Pancreas (tissue), 10 donors: Measurements from ENCODE around the gene S100A8. TPM values are rescaled to one million over a fixed set of nuclear protein-coding genes. Genes with fewer than 3 reads are reported as not detected.
A peak's percentile ranks its signal among the peaks of the same experiment; 100 is the strongest.

Experiments
- ATAC-seq, 4 donors: fragments of 200-7000 bp; cut with Tn5 transposase; one replicate each; pipeline versions ENCODE4 v1.8.0 to v1.9.1; 2020; ENCODE audit warnings: mild to moderate bottlenecking in 4 of 4, moderate library complexity in 4 of 4
- DNase-seq, 6 donors: peaks; one replicate each; pipeline ENCODE4 v3.0.0-alpha.2; 2020
- FAIRE-seq: peaks from 2 replicates; lab custom pipeline; 2012; peaks lifted over from hg19 to GRCh38; lab: Jason Lieb, UNC
- H3K27ac ChIP-seq, 4 donors: fragments of 200-600 bp; sonication (generic); 1 replicate in 3 of 4; 2 replicates in 1 of 4; pipeline versions ENCODE4 v1.5.0 to v1.8.0; 2020
- H3K27me3 ChIP-seq, 4 donors: fragments of 200-600 bp; one replicate each; pipeline ENCODE4 v1.8.0; 2021
- H3K36me3 ChIP-seq, 3 donors: fragments of 200-600 bp; sonication (generic) in 1 of 3; one replicate each; pipeline versions ENCODE4 v1.5.0 to v1.8.0; 2020 to 2021
- H3K4me1 ChIP-seq, 3 donors: fragments of 200-600 bp; one replicate each; pipeline ENCODE4 v1.8.0; 2021
- H3K4me3 ChIP-seq, 4 donors: fragments of 200-600 bp; sonication (generic) in 2 of 4; one replicate each; pipeline versions ENCODE4 v1.5.0 to v1.8.0; 2020 to 2021
- H3K9me3 ChIP-seq, 4 donors: fragments of 200-600 bp; one replicate each; pipeline ENCODE4 v1.8.0; 2021
- CTCF ChIP-seq, 4 donors: fragments of 200-600 bp; sonication (generic) in 3 of 4; IDR thresholded peaks; one replicate each; pipeline versions ENCODE4 v1.5.0 to v1.8.0; 2021; ENCODE audit warnings: antibody characterized with exemption in 4 of 4
- WGBS, 2 donors: extraction: QIAGEN DNeasy Blood & Tissue Kit; methylation state at CpG; one replicate each; pipeline ENCODE4 v1.1.7; 2013; 5-methylcytosine and 5-hydroxymethylcytosine counted together
- intact Hi-C, 3 donors: fragments of 100-400 bp; cut with DNase I; formaldehyde crosslinking; loops; one replicate each; pipeline versions ENCODE4 v1.11.1 to v1.14.2; 2022
- polyA plus RNA-seq, 2 donors: library from polyadenylated mRNA; stranded (reverse); fragments of 200-250 nt; gene quantifications; one replicate each; pipeline ENCODE4 v1.2.3, GENCODE V29; 2013
- total RNA-seq, 6 donors: library from RNA; stranded (reverse); fragmentation: NEBNext Ultra II Directional in 4 of 6; extraction: Animal tissue kit (Norgen Biotek cat#: 25700) in 4 of 6; gene quantifications; one replicate each; pipeline versions ENCODE4 v1.2.1 to v1.2.4, GENCODE V29; 2021 to 2023
- donor health status: healthy with polysubstance abuse.
- donor health status: DM: no; HTN: no; CAD: no; lungs with moderate emphysema.
- donor health status: DM: no; HTN: no; CAD: no.
- donor health status: control.
- donor health status: control.
- donor health status: Bipolar disorder and iron deficiency.
- donor health status: DM: yes; HTN: yes; CAD: no.
- donor health status: DM: no; HTN: no; CAD: no.
- donor health status: DM: no; HTN: no; CAD: no.
- donor health status: DM: yes; HTN: yes; CAD: no.

Gene S100A8
- total and polyA plus RNA-seq, 8 donors = 2.0 to 41.9 (median 19.7) TPM

DNA sequence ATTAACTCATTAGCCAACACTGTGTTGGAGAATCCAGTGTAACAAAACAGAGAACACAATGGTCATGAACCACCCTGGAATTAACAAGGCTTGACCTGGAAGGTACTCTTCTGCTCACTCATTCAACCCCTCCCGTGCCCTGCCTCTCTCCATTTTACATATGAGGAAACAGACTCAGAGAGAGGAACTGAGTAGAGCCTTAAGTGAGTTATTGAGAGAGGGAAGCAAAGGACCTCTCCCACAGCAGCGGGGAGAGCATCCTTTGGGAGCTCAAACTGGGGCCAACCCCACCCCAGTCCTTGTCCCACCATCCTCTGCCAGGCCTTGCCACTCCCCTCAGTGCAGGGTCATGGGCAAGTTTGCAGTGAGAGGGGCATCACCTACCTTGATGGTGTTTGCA, 16.8 kb downstream of the S100A8 start:
- H3K4me3 ChIP-seq = no peak overlapping the region

DNA sequence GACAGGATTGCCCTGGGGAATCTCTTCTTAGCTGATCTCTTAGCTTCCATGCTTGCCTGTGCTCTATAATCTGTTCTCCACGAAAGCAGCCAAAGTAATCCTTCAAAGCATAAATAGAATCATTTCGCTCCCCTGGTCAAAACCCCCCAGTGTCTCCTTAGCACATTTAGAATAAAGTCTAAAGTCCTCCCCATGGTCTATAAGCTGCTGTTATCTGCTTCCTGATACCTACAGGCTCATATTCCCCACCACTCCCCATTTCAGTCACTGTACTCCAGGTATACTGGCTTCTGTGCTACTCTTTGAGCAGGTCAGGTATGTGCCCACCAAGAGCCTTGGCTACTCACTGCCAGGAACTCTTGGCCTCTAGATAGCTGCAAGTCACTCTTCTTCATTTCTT, 18.3 kb downstream of the S100A8 start:
- WGBS, 2 donors = 83 to 84% methylated on average over 2 of the region's 2 CpGs
- FAIRE-seq (no peak), DNase-seq (no peak), ATAC-seq (no peak)
- Histone ChIP-seq H3K27ac (no peak overlapping the region), H3K9me3 (no peaks in the 10 kb centered on the region), H3K4me3 (no peak overlapping the region), H3K4me1 (no peaks in the 10 kb centered on the region), H3K36me3 (no peaks in the 10 kb centered on the region), H3K27me3 (no peaks in the 10 kb centered on the region)
- TF ChIP-seq CTCF (IDR thresholded peaks at IDR 0.05) = no peak
- intact Hi-C loops = no loop called here

More for the DNA sequence above, 16.8 kb downstream of the S100A8 start:
- H3K4me1 ChIP-seq = no peaks in the 10 kb centered on the region
- ATAC-seq = peak in 1 of 4 donors; percentile 40
- DNase-seq = no peak
- intact Hi-C loops = no loop called here
- no peaks in the 10 kb centered on the region for H3K9me3 ChIP-seq
- WGBS, 2 donors = 63 to 66% methylated on average over 2 of the region's 2 CpGs
- no peak for FAIRE-seq
- no peak overlapping the region for H3K27ac ChIP-seq
- no peak for TF ChIP-seq CTCF (IDR thresholded peaks at IDR 0.05)
- H3K36me3 ChIP-seq = no peaks in the 10 kb centered on the region
- H3K27me3 ChIP-seq = no peaks in the 10 kb centered on the region

- no peaks in the 10 kb centered on the region for H3K36me3 ChIP-seq
- H3K27me3 ChIP-seq = no peaks in the 10 kb centered on the region
- WGBS, 2 donors = 92 to 100% methylated on average over 1 of the region's 1 CpG
- no peak for ATAC-seq
- no peak for FAIRE-seq
- intact Hi-C loops = no loop called here
- no peak for TF ChIP-seq CTCF (IDR thresholded peaks at IDR 0.05)
- H3K27ac ChIP-seq = no peak overlapping the region
- H3K4me3 ChIP-seq = no peak overlapping the region
- H3K4me1 ChIP-seq = no peaks in the 10 kb centered on the region
- H3K9me3 ChIP-seq = no peaks in the 10 kb centered on the region
- DNase-seq = no peak
Measured at GRCh38 chr1:153371231-153371630, 19.6 kb downstream of the S100A8 start.

- DNase-seq (no peak), FAIRE-seq (no peak), ATAC-seq (no peak)
- Histone ChIP-seq H3K4me3 (no peak overlapping the region), H3K27ac (no peak overlapping the region), H3K36me3 (no peaks in the 10 kb centered on the region), H3K9me3 (no peaks in the 10 kb centered on the region), H3K27me3 (no peaks in the 10 kb centered on the region), H3K4me1 (no peaks in the 10 kb centered on the region)
- intact Hi-C loops = no loop called here
- no peak for TF ChIP-seq CTCF (IDR thresholded peaks at IDR 0.05)
- WGBS, 2 donors = 36 to 41% methylated on average over 3 of the region's 3 CpGs
Measured at GRCh38 chr1:153370146-153370545, 20.7 kb downstream of the S100A8 start.

DNA sequence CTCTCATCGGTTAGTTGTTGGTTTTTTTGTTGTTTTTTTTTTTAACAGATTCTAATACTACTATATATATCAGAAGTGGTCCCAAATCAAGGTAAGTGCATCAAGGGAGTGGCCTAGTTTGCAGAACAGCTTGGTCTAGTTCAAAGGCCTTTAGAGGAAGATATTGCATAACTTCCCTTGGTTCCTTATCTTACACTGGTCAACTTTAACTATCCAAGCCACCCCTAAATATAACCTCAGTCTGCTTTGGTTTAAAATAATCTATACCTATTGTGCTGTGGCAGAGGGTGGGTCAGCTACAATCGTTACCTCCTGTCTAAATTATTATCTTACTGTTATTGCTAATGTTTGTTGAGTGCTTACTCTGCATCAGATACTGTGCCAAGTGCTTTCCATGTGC, 22.4 kb downstream of the S100A8 start:
- Histone ChIP-seq H3K9me3 (no peaks in the 10 kb centered on the region), H3K27ac (no peak overlapping the region), H3K36me3 (no peaks in the 10 kb centered on the region), H3K27me3 (no peaks in the 10 kb centered on the region), H3K4me1 (no peaks in the 10 kb centered on the region), H3K4me3 (no peak overlapping the region)
- FAIRE-seq (no peak), DNase-seq (no peak), ATAC-seq (peak in 1 of 4 donors; percentile 36)
- 51 to 69% methylated on average over 2 of the region's 2 CpGs for WGBS, 2 donors
- no peak for TF ChIP-seq CTCF (IDR thresholded peaks at IDR 0.05)
- intact Hi-C loops = no loop called here
